ENCODE results near the gene NDUFC2.
"Not testable (repeated sequence)": the region's sequence is repeated elsewhere in the genome, so short reads cannot be mapped to it uniquely, and the experiment has no call there.

The NDUFC2 gene

DNA sequence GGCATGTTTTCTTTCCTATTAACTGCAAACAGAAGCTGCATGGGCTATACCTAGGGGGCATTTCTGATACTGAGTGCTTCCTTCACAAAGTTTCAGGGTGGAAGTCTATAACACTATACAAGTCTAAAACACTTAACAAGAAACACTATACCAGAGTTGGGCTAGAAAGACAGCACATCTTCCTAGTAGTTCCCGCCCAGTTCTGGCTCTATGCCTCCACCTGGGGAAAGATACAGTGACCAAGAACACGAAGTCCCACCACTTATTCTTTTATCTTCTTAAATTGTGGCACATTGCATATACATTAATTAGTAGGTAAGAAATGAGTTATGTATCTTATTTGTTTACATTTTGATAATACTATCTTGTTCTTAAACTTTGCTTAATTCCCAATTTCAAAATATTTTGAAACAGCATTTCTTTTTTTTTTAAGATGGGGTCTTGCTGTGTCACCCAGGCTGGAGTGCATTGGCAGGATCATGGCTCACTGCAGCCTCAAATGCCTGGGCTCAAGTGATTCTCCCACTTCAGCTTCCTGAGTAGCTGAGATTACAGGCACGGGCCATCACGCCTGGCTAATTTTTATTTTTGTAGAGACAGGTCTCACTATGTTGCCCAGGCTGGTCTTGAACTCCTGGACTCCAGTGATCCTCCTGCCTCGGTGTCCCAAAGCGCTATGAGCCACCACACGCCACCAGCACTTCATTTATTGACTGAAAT, 18.2 kb upstream of the NDUFC2 start:
- no peaks in the 10 kb centered on the region for H3K27me3 ChIP-seq
- DNase-seq = no peak
- H3K4me1 ChIP-seq = no peaks in the 10 kb centered on the region
- TF ChIP-seq, protein P1, sequence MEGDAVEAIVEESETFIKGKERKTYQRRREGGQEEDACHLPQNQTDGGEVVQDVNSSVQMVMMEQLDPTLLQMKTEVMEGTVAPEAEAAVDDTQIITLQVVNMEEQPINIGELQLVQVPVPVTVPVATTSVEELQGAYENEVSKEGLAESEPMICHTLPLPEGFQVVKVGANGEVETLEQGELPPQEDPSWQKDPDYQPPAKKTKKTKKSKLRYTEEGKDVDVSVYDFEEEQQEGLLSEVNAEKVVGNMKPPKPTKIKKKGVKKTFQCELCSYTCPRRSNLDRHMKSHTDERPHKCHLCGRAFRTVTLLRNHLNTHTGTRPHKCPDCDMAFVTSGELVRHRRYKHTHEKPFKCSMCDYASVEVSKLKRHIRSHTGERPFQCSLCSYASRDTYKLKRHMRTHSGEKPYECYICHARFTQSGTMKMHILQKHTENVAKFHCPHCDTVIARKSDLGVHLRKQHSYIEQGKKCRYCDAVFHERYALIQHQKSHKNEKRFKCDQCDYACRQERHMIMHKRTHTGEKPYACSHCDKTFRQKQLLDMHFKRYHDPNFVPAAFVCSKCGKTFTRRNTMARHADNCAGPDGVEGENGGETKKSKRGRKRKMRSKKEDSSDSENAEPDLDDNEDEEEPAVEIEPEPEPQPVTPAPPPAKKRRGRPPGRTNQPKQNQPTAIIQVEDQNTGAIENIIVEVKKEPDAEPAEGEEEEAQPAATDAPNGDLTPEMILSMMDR (IDR thresholded peaks at IDR 0.05; ENCODE audit: low read depth, low read length) = no peak
- no peak overlapping the region for H3K4me3 ChIP-seq (ENCODE audit: low read depth, low read length)
- peaks cover 24% of the 10 kb centered on the region for H3K36me3 ChIP-seq
- no peaks in the 10 kb centered on the region for H3K9me3 ChIP-seq

DNA sequence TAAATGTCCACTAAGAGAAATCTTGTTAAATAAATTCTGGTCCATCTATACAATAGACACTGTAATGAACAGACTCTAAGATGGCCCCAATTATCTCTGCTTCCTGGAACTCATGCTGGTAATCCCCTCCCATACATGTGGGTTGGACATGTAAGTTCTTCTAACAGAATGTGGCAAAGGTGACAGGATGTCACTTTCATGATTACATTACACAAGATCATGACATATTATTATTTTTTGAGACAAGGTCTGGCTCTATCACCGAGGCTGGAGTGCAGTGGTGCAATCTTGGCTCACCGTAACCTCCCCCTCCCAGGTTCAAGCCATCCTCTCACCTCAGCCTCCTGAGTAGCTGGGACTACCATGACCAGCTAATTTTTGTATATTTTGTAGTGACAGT, 14.6 kb upstream of the NDUFC2 start:
- Histone ChIP-seq H3K9me3 (no peaks in the 10 kb centered on the region), H3K36me3 (peaks cover 2% of the 10 kb centered on the region), H3K27me3 (no peaks in the 10 kb centered on the region)

DNA sequence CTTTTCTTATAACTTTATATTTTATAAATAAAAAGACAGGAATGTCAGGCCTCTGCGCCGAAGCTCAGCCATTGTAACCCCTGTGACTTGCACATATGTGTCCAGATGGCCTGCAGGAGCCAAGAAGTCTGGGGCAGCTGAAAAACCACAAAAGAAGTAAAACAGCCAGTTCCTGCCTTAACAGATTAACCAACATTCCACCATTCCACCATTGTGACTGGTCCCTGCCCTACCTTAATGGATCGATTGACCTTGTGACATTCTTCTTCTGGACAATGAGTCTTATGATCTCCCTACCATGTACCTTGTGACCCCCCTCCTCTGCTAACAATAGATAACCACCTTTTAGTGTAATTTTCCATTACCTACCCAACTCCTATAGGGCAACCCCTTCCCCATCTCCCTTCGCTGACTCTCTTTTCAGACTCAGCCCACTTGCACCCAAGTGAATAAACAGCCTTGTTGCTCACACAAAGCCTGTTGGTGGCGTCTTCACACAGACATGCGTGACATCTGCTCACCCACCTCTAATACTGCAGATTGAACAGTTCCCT, 6.9 kb upstream of the NDUFC2 start:
- not testable (repeated sequence) for H3K4me3 ChIP-seq (ENCODE audit: low read depth, low read length); H3K4me1 ChIP-seq; H3K9me3 ChIP-seq; H3K27me3 ChIP-seq; H3K36me3 ChIP-seq; DNase-seq

More for the DNA sequence above, 14.6 kb upstream of the NDUFC2 start:
- TF ChIP-seq, protein P1 (IDR thresholded peaks at IDR 0.05; ENCODE audit: low read depth, low read length) = no peak
- Histone ChIP-seq H3K4me3 (ENCODE audit: low read depth, low read length) (no peak overlapping the region), H3K4me1 (no peaks in the 10 kb centered on the region)
- DNase-seq = no peak

DNA sequence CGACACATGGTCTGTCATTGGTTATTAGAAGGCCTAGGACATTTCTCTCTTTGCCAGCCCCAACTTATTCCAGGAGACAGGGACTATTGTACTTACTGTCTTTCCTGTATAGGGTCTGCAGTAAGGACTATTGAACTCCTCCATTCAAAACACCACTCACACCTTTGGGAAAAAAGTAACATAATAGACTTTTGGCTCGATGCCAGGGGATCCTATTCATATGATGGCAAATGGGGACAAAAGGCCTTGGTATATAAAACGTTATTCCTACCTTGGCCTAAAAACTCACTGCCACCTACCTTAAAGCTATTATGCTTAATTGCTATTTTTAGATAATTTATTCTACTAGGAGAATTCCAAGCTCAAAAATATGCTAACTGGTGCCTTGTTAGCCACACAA, 6.3 kb upstream of the NDUFC2 start:
- Histone ChIP-seq H3K4me3 (ENCODE audit: low read depth, low read length) (no peak overlapping the region), H3K9me3 (no peaks in the 10 kb centered on the region), H3K4me1 (no peaks in the 10 kb centered on the region), H3K27me3 (no peaks in the 10 kb centered on the region), H3K36me3 (no peaks in the 10 kb centered on the region; the same call in 1 of the 2 replicates)
- DNase-seq = no peak
- TF ChIP-seq, protein P1 (IDR thresholded peaks at IDR 0.05; ENCODE audit: low read depth, low read length) = no peak

- H3K27me3 ChIP-seq; H3K9me3 ChIP-seq; DNase-seq; H3K36me3 ChIP-seq; H3K4me3 ChIP-seq (ENCODE audit: low read depth, low read length); H3K4me1 ChIP-seq: not testable (repeated sequence)
Measured at GRCh38 chr11:78084506-78084905, 4.8 kb upstream of the NDUFC2 start.

DNA sequence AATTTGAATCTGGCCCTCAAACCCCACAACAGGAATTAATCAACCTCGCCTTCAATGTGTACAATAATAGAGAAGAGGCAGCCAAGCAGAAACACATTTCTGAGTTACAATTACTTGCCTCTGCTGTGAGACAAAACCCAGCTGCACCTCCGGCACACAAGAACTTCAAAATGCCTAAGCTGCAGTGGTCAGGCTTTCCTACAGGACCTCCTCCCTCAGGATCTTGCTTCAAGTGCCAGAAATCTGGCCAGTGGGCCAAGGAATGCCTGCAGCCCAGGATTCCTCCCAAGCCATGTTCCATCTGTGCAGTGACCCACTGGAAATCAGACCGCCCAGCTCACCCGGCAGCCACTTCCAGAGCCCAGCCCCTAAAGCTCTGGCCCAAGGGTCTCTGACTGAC, 3.4 kb upstream of the NDUFC2 start:
- TF ChIP-seq, protein P1 (IDR thresholded peaks at IDR 0.05; ENCODE audit: low read depth, low read length) = no peak
- Histone ChIP-seq H3K4me3 (ENCODE audit: low read depth, low read length) (no peak overlapping the region), H3K36me3 (no peaks in the 10 kb centered on the region; the same call in 1 of the 2 replicates), H3K4me1 (no peaks in the 10 kb centered on the region), H3K9me3 (no peaks in the 10 kb centered on the region), H3K27me3 (no peaks in the 10 kb centered on the region)
- DNase-seq = no peak

DNA sequence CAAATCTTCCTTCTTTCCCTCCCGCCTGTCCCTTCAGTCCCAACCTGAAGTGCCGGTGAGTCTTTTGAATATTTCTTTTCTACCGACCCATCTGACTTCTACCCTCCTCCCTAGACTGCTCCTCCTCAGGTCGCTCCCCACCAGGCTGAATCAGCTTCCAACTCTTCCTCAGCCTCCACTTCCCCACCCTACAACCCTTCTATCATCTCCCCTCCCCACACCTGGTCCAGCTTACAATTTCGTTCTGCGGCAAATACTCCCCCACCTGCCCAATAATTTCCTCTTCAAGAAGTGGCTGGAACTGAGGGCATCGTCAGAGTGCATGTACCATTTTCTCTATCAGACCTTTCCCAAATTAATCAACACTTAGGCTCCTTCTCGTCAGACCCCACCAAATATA, 2.5 kb upstream of the NDUFC2 start:
- TF ChIP-seq, protein P1 (IDR thresholded peaks at IDR 0.05; ENCODE audit: low read depth, low read length) = no peak
- Histone ChIP-seq H3K36me3 (peaks cover 4% of the 10 kb centered on the region), H3K27me3 (no peaks in the 10 kb centered on the region), H3K4me1 (no peaks in the 10 kb centered on the region), H3K4me3 (ENCODE audit: low read depth, low read length) (no peak overlapping the region), H3K9me3 (no peaks in the 10 kb centered on the region)
- DNase-seq = no peak

Data from BE2C (cell line).